HCT116 (cell line): ENCODE measurements around the gene MRPL1.

ENCODE experiments used
- CTCF ChIP-seq, 3 experiments: fragments of 200-600 bp in 1 of 3; sonication (generic) in 1 of 3; IDR thresholded peaks in 2 of 3; conservative IDR thresholded peaks in 1 of 3; 2 replicates each; pipeline ENCODE4 v1.5.1; 2012 to 2017; ENCODE audit warnings: low read depth in 2 of 3, low read length in 2 of 3, antibody characterized with exemption in 1 of 3, borderline replicate concordance in 1 of 3, control low read depth in 1 of 3, mild to moderate bottlenecking in 1 of 3, mixed read lengths in 1 of 3, mixed run types in 1 of 3, moderate library complexity in 1 of 3; ENCODE audit not compliant: insufficient read depth in 1 of 3
- MAX ChIP-seq: IDR thresholded peaks from 2 replicates; pipeline ENCODE4 v1.6.1; 2012
- POLR2A ChIP-seq: IDR thresholded peaks from 2 replicates; pipeline ENCODE4 v1.7.0; 2011; ENCODE audit warnings: borderline replicate concordance; ENCODE audit not compliant: insufficient read depth, insufficient read length; ENCODE audit errors: extremely low read depth
- POLR2AphosphoS5 ChIP-seq: IDR thresholded peaks from 2 replicates; pipeline ENCODE4 v1.6.1; 2011; ENCODE audit warnings: mild to moderate bottlenecking, low read depth, low read length, moderate library complexity
- RAD21 ChIP-seq: IDR thresholded peaks from 2 replicates; pipeline ENCODE4 v1.6.1; 2012; ENCODE audit warnings: low read depth, mild to moderate bottlenecking
- SIN3A ChIP-seq: IDR thresholded peaks from 2 replicates; pipeline ENCODE4 v1.6.1; 2012; ENCODE audit warnings: low read depth
- TCF7L2 ChIP-seq: IDR thresholded peaks from 2 replicates; pipeline ENCODE4 v1.7.0; 2011; ENCODE audit warnings: borderline replicate concordance, inconsistent platforms; ENCODE audit not compliant: insufficient read depth, insufficient read length; ENCODE audit errors: extremely low read depth
- YY1 ChIP-seq: IDR thresholded peaks from 2 replicates; pipeline ENCODE4 v1.6.1; 2011; ENCODE audit warnings: low read length, low read depth, moderate library complexity, mild to moderate bottlenecking; ENCODE audit not compliant: insufficient replicate concordance; ENCODE audit errors: extremely low read depth
- ZFX ChIP-seq: fragments of 450-650 bp; IDR thresholded peaks from 2 replicates; pipeline ENCODE4 v1.6.1; 2017
- ZNF274 ChIP-seq: fragments of 200-500 bp; sonication (Bioruptor generic); IDR thresholded peaks from 2 replicates; pipeline ENCODE4 v1.6.1; 2014; ENCODE audit warnings: mild to moderate bottlenecking, low read depth, low read length, inconsistent platforms

- TF ChIP-seq YY1 (peak; percentile 99), POLR2A (peak; percentile 87), RAD21 (no peak), SIN3A (peak; percentile 84), MAX (peak; percentile 92), CTCF (IDR thresholded peaks at IDR 0.05 in 2 of 3, conservative IDR thresholded peaks at IDR 0.05 in 1 of 3; ENCODE audit: borderline replicate concordance in 1 of 3, insufficient read depth in 1 of 3, low read depth in 2 of 3, low read length in 2 of 3) (0 out of 6 replicates have a peak, but pooled peaks of 1 of the 3 experiments have one; percentile 3), ZNF274 (no peak), POLR2AphosphoS5 (peak; percentile 92), ZFX (no peak), TCF7L2 (peak; percentile 69)
Measured at GRCh38 chr4:77862478-77863216, at the start of gene MRPL1.
